NCI-H345 treated with DMSO at 0.1 percent for 48 hours (cell line): ENCODE data around the gene SIPA1L2.

Source experiments
- DNase-seq: peaks from one replicate; lab custom pipeline; 2025; ENCODE audit not compliant: unreplicated experiment; lab: John Stamatoyannopoulos, UW

SIPA1L2 gene

GRCh38 chr1:232590744-232591082 is 39.2 kb downstream of the SIPA1L2 start:
- no peak for DNase-seq

- DNase-seq, result no peak
These were observed 39.9 kb downstream of the SIPA1L2 start for GRCh38 chr1:232589812-232590743.

- no peak for DNase-seq
These were observed 40.7 kb downstream of the SIPA1L2 start for GRCh38 chr1:232589111-232589811.

- no peak for DNase-seq
These were observed 42.6 kb downstream of the SIPA1L2 start for GRCh38 chr1:232587141-232588008.

GRCh38 chr1:232586679-232587078 is 43.3 kb downstream of the SIPA1L2 start:
- no peak for DNase-seq

- DNase-seq, result no peak
These were observed 44.4 kb downstream of the SIPA1L2 start for GRCh38 chr1:232585486-232585885.

GRCh38 chr1:232581932-232582331 is 48.0 kb downstream of the SIPA1L2 start:
- no peak for DNase-seq
